Articular chondrocyte of knee joint (primary cell): Measurements from ENCODE around the gene AMER1. TPM values are rescaled to one million over a fixed set of nuclear protein-coding genes. Genes with fewer than 3 reads are reported as not detected.

Source experiments
- small RNA-seq: library from RNA; depleted of rRNA; stranded (forward); fragments of <200 nt; gene quantifications from one replicate; pipeline ENCODE3, GENCODE V24; 2012
- total RNA-seq: library from RNA; depleted of rRNA; stranded (reverse); fragments of >200 nt; gene quantifications from 2 replicates; pipeline ENCODE4 v1.2.3, GENCODE V29; 2012

Gene AMER1
- total RNA-seq, result 3.0 and 3.3 TPM in 2 replicates

GRCh38 chrX:64205441-64205734 lies at the start of gene AMER1:
Gene AMER1 (minus strand): TSS chrX:64205708. CDS start chrX:64193286, 12,422 bp downstream.

GRCh38 chrX:64230123-64230970 lies 24.8 kb upstream of the AMER1 start, which contains the start of gene ASB12:
Gene ASB12 (minus strand): TSS chrX:64230607. CDS start chrX:64225650, 4,957 bp downstream.

Small RNAs within 50 kb of the gene (small RNA-seq; reads per million reads assigned to genes)
- not detected for gene RN7SL799P

Other genes with a start within 250 kb of the AMER1 start
- gene ASB12, start 24.9 kb upstream of the AMER1 start, total RNA-seq, result 0.13 and 0.22 TPM in 2 replicates
- gene MTMR8, start 189.7 kb upstream of the AMER1 start, total RNA-seq, result 1.5 and 1.7 TPM in 2 replicates